Caki2 (cell line): ENCODE data around the gene ATG16L1. TPM values are rescaled to one million over a fixed set of nuclear protein-coding genes. Genes with fewer than 3 reads are reported as not detected.
"Not testable (repeated sequence)": the region's sequence is repeated elsewhere in the genome, so short reads cannot be mapped to it uniquely, and the experiment has no call there.

Experiments used
- DNase-seq: peaks from one replicate; pipeline ENCODE4 v3.0.0-alpha.2; 2015; ENCODE audit warnings: low read depth
- in situ Hi-C: cut with HindIII; loops from 2 replicates; pipeline ENCODE4 v1.10.0; 2016; ENCODE audit warnings: low sequenced_read_pairs, low pct_unique_long_range_greater_than_20kb, mixed read lengths
- total RNA-seq: library from RNA; depleted of rRNA; stranded (reverse); fragments of >200 nt; shearing (Covaris generic); gene quantifications from 2 replicates; pipeline ENCODE4 v1.2.3, GENCODE V29; 2014; ENCODE audit warnings: low replicate concordance

ATG16L1 gene
- total RNA-seq, 1 experiment from 2014 or later = 33.0 TPM

- in situ Hi-C loops = no loop called here
Observed at GRCh38 chr2:233314180-233314925, 62.9 kb downstream of the ATG16L1 start.

GRCh38 chr2:233317196-233317943 is 65.9 kb downstream of the ATG16L1 start:
- in situ Hi-C loops = no loop called here
- DNase-seq = no peak

More at GRCh38 chr2:233314180-233314925, 62.9 kb downstream of the ATG16L1 start:
- no peak for DNase-seq

- in situ Hi-C loops = no loop called here
Observed at GRCh38 chr2:233319256-233319655, 67.8 kb downstream of the ATG16L1 start.

GRCh38 chr2:233320470-233320869 is 69.0 kb downstream of the ATG16L1 start:
- no peak for DNase-seq
- in situ Hi-C loops = no loop called here

More at GRCh38 chr2:233319256-233319655, 67.8 kb downstream of the ATG16L1 start:
- DNase-seq = no peak

- no peak for DNase-seq
- in situ Hi-C loops = no loop called here
Observed at GRCh38 chr2:233321166-233321565, 69.7 kb downstream of the ATG16L1 start.

- in situ Hi-C loops = no loop called here
- DNase-seq = no peak
Observed at GRCh38 chr2:233323851-233324250, 72.4 kb downstream of the ATG16L1 start.

GRCh38 chr2:233325256-233325655 is 73.8 kb downstream of the ATG16L1 start:
- DNase-seq = no peak
- in situ Hi-C loops = no loop called here

- in situ Hi-C loops = no loop called here
- no peak for DNase-seq
Observed at GRCh38 chr2:233325814-233326213, 74.3 kb downstream of the ATG16L1 start.

GRCh38 chr2:233326500-233326899 is 75.0 kb downstream of the ATG16L1 start:
- DNase-seq = no peak
- in situ Hi-C loops = no loop called here

- in situ Hi-C loops = no loop called here
- DNase-seq = no peak
Observed at GRCh38 chr2:233328922-233329321, 77.4 kb downstream of the ATG16L1 start.

- in situ Hi-C loops = no loop called here
- DNase-seq = no peak
Observed at GRCh38 chr2:233329489-233330135, 78.1 kb downstream of the ATG16L1 start.

GRCh38 chr2:233331536-233331935 is 80.1 kb downstream of the ATG16L1 start:
- in situ Hi-C loops = no loop called here
- DNase-seq = no peak

GRCh38 chr2:233332125-233332524 is 80.7 kb downstream of the ATG16L1 start:
- DNase-seq = no peak
- in situ Hi-C loops = no loop called here

- in situ Hi-C loops = no loop called here
- DNase-seq = no peak
Observed at GRCh38 chr2:233334915-233335314, 83.4 kb downstream of the ATG16L1 start.

GRCh38 chr2:233336091-233336490 is 84.6 kb downstream of the ATG16L1 start:
- DNase-seq, in situ Hi-C loops: not testable (repeated sequence)

- DNase-seq = no peak
- in situ Hi-C loops = no loop called here
Observed at GRCh38 chr2:233336541-233336940, 85.1 kb downstream of the ATG16L1 start.

- in situ Hi-C loops = no loop called here
Observed at GRCh38 chr2:233338046-233338445, 86.6 kb downstream of the ATG16L1 start.

GRCh38 chr2:233338812-233339368 is 87.4 kb downstream of the ATG16L1 start:
- in situ Hi-C loops = no loop called here
- no peak for DNase-seq

More at GRCh38 chr2:233338046-233338445, 86.6 kb downstream of the ATG16L1 start:
- DNase-seq = no peak

- no peak for DNase-seq
- in situ Hi-C loops = no loop called here
Observed at GRCh38 chr2:233339427-233339826, 88.0 kb downstream of the ATG16L1 start.
